ENCODE data around the gene DNAL4. TPM values are rescaled to one million over a fixed set of nuclear protein-coding genes. Genes with fewer than 3 reads are reported as not detected.

The DNAL4 gene
- total and polyA plus RNA-seq, 2 donors (not counting 1 experiment from before 2014, with no cell fraction given): 9.9 to 10.3 TPM

DNA sequence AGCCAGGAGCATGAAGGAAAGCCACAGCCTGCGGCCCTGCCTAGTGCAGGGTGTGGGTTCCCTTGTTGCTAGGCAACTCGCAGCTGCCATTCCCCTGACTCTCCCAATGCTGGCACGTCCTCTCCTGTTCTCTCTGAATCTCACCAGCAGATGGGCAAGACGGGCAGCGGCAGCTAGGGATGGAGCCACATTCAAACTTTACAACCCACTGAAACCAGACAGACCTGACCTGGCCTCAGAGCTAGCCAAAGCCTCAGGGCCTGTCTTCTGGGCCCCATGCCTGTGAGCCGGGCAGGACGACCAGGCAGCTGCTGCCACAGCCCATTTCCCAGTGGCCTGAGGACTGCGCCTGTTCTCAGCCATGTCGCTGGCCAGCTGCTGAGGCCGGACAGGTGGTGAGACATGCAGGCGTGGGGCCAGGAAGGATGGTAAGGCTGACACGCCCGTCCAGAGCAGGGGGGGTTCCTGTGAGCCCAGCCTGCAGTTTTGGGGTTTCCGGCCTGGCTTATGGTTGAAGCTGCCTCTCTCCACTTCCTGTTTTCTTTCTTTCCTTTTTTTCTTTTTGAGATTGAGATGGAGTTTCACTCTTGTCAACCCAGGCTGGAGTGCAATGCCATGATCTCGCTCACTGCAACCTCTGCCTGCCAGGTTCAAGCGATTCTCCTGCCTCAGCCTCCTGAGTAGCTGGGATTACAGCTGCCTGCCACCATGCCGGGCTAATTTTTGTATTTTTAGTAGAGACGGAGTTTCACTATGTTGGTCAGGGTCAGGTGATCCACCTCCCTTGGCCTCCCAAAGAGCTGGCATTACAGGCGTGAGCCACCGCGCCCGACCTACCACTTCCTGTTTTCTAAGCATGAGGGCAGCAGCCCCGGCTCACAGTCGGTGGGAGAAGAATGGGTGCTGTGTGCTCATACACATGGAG lies 42.3 kb downstream of the DNAL4 start:
- TF ChIP-seq EZH2 (IDR thresholded peaks at IDR 0.05; ENCODE audit: borderline replicate concordance, insufficient read depth, low read depth, low read length, poor library complexity, severe bottlenecking): no peak
- TF ChIP-seq, protein P1, sequence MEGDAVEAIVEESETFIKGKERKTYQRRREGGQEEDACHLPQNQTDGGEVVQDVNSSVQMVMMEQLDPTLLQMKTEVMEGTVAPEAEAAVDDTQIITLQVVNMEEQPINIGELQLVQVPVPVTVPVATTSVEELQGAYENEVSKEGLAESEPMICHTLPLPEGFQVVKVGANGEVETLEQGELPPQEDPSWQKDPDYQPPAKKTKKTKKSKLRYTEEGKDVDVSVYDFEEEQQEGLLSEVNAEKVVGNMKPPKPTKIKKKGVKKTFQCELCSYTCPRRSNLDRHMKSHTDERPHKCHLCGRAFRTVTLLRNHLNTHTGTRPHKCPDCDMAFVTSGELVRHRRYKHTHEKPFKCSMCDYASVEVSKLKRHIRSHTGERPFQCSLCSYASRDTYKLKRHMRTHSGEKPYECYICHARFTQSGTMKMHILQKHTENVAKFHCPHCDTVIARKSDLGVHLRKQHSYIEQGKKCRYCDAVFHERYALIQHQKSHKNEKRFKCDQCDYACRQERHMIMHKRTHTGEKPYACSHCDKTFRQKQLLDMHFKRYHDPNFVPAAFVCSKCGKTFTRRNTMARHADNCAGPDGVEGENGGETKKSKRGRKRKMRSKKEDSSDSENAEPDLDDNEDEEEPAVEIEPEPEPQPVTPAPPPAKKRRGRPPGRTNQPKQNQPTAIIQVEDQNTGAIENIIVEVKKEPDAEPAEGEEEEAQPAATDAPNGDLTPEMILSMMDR (IDR thresholded peaks at IDR 0.05): no peak
- peak overlapping the region; percentile 72 to 87 for H3K27ac ChIP-seq (ENCODE audit: low read length in 2 of 2)
- peaks cover 46% of the 10 kb centered on the region for H3K4me1 Mint-ChIP-seq
- peaks cover 77% of the 10 kb centered on the region for H3K79me2 ChIP-seq (ENCODE audit: control insufficient read depth, insufficient read depth, low read length)
- H3K4me2 ChIP-seq (replicated peaks; ENCODE audit: low read depth, low read length, poor library complexity, severe bottlenecking): peak overlapping the region; percentile 96
- peak overlapping the region; percentile 39 for H3K9ac ChIP-seq (ENCODE audit: low read length)
- intact Hi-C loops (cut with micrococcal nuclease): loop anchor here (1.0 to 10.0 kb wide), 4 partner anchors 43 to 244 kb away; partner anchors contain the start of genes CBX6, DDX17, DNAL4 and GTPBP1
- peak; percentile 89 for DNase-seq
- ATAC-seq (ENCODE audit: low read depth): peak; percentile 54
- peaks cover 37% of the 10 kb centered on the region for H4K20me1 ChIP-seq (ENCODE audit: control insufficient read depth, insufficient read depth, low read length, poor library complexity, severe bottlenecking)
- H3K27me3 ChIP-seq (replicated peaks in 1 of 4; ENCODE audit: control extremely low read depth in 1 of 4, control insufficient read depth in 3 of 4, insufficient read depth in 4 of 4, low read length in 3 of 4): no peaks in the 10 kb centered on the region
- H3K9me3 ChIP-seq (ENCODE audit: control extremely low read depth in 1 of 3, control insufficient read depth in 2 of 3, insufficient read depth in 1 of 3, low read length in 2 of 3): peaks cover 0 to 8% (median 0%) of the 10 kb centered on the region in 3 donors
- H3K36me3 ChIP-seq (replicated peaks in 1 of 2; ENCODE audit: control extremely low read depth in 1 of 2, control insufficient read depth in 1 of 2, extremely low read depth in 1 of 2, insufficient read depth in 2 of 2, low read length in 1 of 2): peaks cover 1 to 65% of the 10 kb centered on the region in 2 experiments
- H3K4me3 Mint-ChIP-seq: peak overlapping the region; percentile 91
- 1% methylated on average over 23 of the region's 24 CpGs for WGBS (ENCODE audit: insufficient coverage)
- H3K4me3 ChIP-seq (ENCODE audit: control extremely low read depth in 1 of 5, extremely low read depth in 1 of 5, insufficient read depth in 1 of 5, low read depth in 2 of 5, low read length in 4 of 5): peak overlapping the region in 4 of 5 experiments; percentile 20 to 32 (median 22)
- peak overlapping the region; percentile 100 for H3K27ac Mint-ChIP-seq
- no peak overlapping the region for H2AFZ ChIP-seq (ENCODE audit: insufficient read depth, low read depth, low read length, poor library complexity, severe bottlenecking)
- H3K9me3 Mint-ChIP-seq (ENCODE audit: insufficient read depth): no peaks in the 10 kb centered on the region
- H3K4me1 ChIP-seq (ENCODE audit: control insufficient read depth in 2 of 2, insufficient read depth in 2 of 2, low read length in 2 of 2): peaks cover 43 to 52% of the 10 kb centered on the region in 2 donors
- H3K27me3 Mint-ChIP-seq: no peaks in the 10 kb centered on the region
- POLR2A ChIA-PET: interaction anchor here (0.5 to 2.2 kb wide), 10 partner anchors 9 to 568 kb away, joined by 3 to 15 read pairs (median 4); partner anchors contain the start of genes RPL3 and TOMM22
- CTCF ChIA-PET: interaction anchor here (0.5 to 2.4 kb wide), 16 partner anchors 10 to 567 kb away, joined by 3 to 14 read pairs (median 5); partner anchors contain the start of genes GTPBP1 and TOMM22

All from B cell (primary cell).